H1 (cell line): ENCODE data around the gene PRR12. TPM values are rescaled to one million over a fixed set of nuclear protein-coding genes. Genes with fewer than 3 reads are reported as not detected.
A peak's percentile ranks its signal among the peaks of the same experiment; 100 is the strongest.

Source experiments
- CTCF ChIA-PET: fragments of 300-600 bp; sonication (Branson Sonifier 250); formaldehyde crosslinking; loops from one replicate; lab custom pipeline; 2021; ENCODE audit not compliant: partially characterized antibody; lab: Charles Lee
- POLR2A ChIA-PET: fragments of 300-600 bp; sonication (Branson Sonifier 250); formaldehyde crosslinking; loops from one replicate; lab custom pipeline; 2021; ENCODE audit warnings: inconsistent platforms; ENCODE audit not compliant: partially characterized antibody; lab: Charles Lee
- DNase-seq, 2 experiments: peaks; one replicate each; pipeline versions ENCODE4 v3.0.0 to v3.0.0-alpha.2; 2010 to 2022; ENCODE audit warnings: low spot score in 2 of 2, low read depth in 1 of 2, mixed read lengths in 1 of 2
- FAIRE-seq: peaks from 2 replicates; lab custom pipeline; 2011; peaks lifted over from hg19 to GRCh38; lab: Jason Lieb, UNC
- H2AFZ ChIP-seq: 2 replicates; pipeline ENCODE4 v1.8.1; 2012; ENCODE audit warnings: low read length, inconsistent platforms
- H2AK5ac ChIP-seq: 2 replicates; pipeline ENCODE4 v1.6.1; 2013; ENCODE audit warnings: low read depth, low read length
- H2BK120ac ChIP-seq: replicated peaks from 2 replicates; pipeline ENCODE3; 2013; ENCODE audit warnings: low read depth, low read length, inconsistent platforms
- H2BK12ac ChIP-seq: 2 replicates; pipeline ENCODE4 v1.6.1; 2013; ENCODE audit warnings: low read depth, low read length
- H2BK15ac ChIP-seq: 2 replicates; pipeline ENCODE4 v1.6.1; 2013; ENCODE audit warnings: low read length
- H2BK20ac ChIP-seq: 2 replicates; pipeline ENCODE4 v1.6.1; 2013; ENCODE audit warnings: low read length
- H2BK5ac ChIP-seq: 2 replicates; pipeline ENCODE4 v1.6.1; 2013; ENCODE audit warnings: low read depth, low read length
- H3K14ac ChIP-seq: 2 replicates; pipeline ENCODE4 v1.6.1; 2013; ENCODE audit warnings: inconsistent platforms; ENCODE audit not compliant: insufficient read length
- H3K18ac ChIP-seq: 2 replicates; pipeline ENCODE4 v1.6.1; 2013; ENCODE audit warnings: low read length; ENCODE audit errors: extremely low read depth
- H3K23ac ChIP-seq: 2 replicates; pipeline ENCODE4 v1.6.1; 2013; ENCODE audit warnings: inconsistent platforms; ENCODE audit not compliant: insufficient read length
- H3K23me2 ChIP-seq: 2 replicates; pipeline ENCODE4 v1.6.1; 2013; ENCODE audit warnings: low read depth, low read length
- H3K27ac ChIP-seq: 2 replicates; pipeline ENCODE4 v1.6.1; 2011; ENCODE audit warnings: low read depth, low read length, inconsistent platforms
- H3K27me3 ChIP-seq, 4 experiments: replicated peaks in 1 of 4; 1 replicate in 1 of 4; 2 replicates in 3 of 4; pipeline versions ENCODE4 v1.6.1 to v1.8.1; 2011 to 2013; ENCODE audit warnings: low read length in 3 of 4, mild to moderate bottlenecking in 3 of 4, inconsistent platforms in 2 of 4, mixed read lengths in 2 of 4, moderate library complexity in 1 of 4; ENCODE audit not compliant: control insufficient read depth in 3 of 4, insufficient read depth in 3 of 4; ENCODE audit errors: extremely low read depth in 1 of 4
- H3K36me3 ChIP-seq, 4 experiments: 2 replicates each; pipeline versions ENCODE4 v1.6.1 to v1.8.1; 2011 to 2013; ENCODE audit warnings: mild to moderate bottlenecking in 4 of 4, low read length in 3 of 4, moderate library complexity in 2 of 4, control low read depth in 1 of 4, inconsistent platforms in 1 of 4; ENCODE audit not compliant: insufficient read depth in 4 of 4, control insufficient read depth in 2 of 4
- H3K4ac ChIP-seq: replicated peaks from 2 replicates; pipeline ENCODE3; 2013; ENCODE audit warnings: low read length, low read depth, mixed read lengths, inconsistent platforms; ENCODE audit not compliant: insufficient read length
- H3K4me1 ChIP-seq, 4 experiments: replicated peaks in 1 of 4; 1 replicate in 1 of 4; 2 replicates in 3 of 4; pipeline versions ENCODE4 v1.6.1 to v1.8.1; 2011 to 2013; ENCODE audit warnings: low read length in 3 of 4, inconsistent platforms in 2 of 4, mixed read lengths in 1 of 4; ENCODE audit not compliant: insufficient read depth in 4 of 4, control insufficient read depth in 3 of 4
- H3K4me2 ChIP-seq, 2 experiments: 2 replicates each; pipeline versions ENCODE4 v1.6.1 to v1.8.1; 2011 to 2013; ENCODE audit warnings: low read depth in 2 of 2, low read length in 2 of 2, control low read depth in 1 of 2, inconsistent platforms in 1 of 2, mild to moderate bottlenecking in 1 of 2; ENCODE audit not compliant: insufficient read depth in 1 of 2
- H3K4me3 ChIP-seq, 4 experiments: fragments of 200-600, 300-600 bp in 1 of 4; sonication (generic), shearing (Covaris generic), sonication (Bioruptor Twin) in 1 of 4; 2 replicates each; pipeline versions ENCODE4 v1.5.1 to v1.8.1; 2011 to 2016; ENCODE audit warnings: low read length in 4 of 4, low read depth in 3 of 4, control low read depth in 2 of 4, inconsistent platforms in 2 of 4, mild to moderate bottlenecking in 2 of 4, mixed read lengths in 1 of 4, moderate library complexity in 1 of 4; ENCODE audit not compliant: insufficient read depth in 2 of 4; ENCODE audit errors: extremely low read depth in 1 of 4
- H3K56ac ChIP-seq: replicated peaks from 2 replicates; pipeline ENCODE3; 2013; ENCODE audit warnings: low read depth, mild to moderate bottlenecking, mixed read lengths, low read length, inconsistent platforms; ENCODE audit not compliant: insufficient read length
- H3K79me1 ChIP-seq: 2 replicates; pipeline ENCODE4 v1.6.1; 2013; ENCODE audit warnings: low read depth, low read length, control low read depth
- H3K79me2 ChIP-seq, 2 experiments: 2 replicates each; pipeline versions ENCODE4 v1.6.1 to v1.8.1; 2012 to 2013; ENCODE audit warnings: low read length in 2 of 2, mild to moderate bottlenecking in 2 of 2, inconsistent platforms in 1 of 2; ENCODE audit not compliant: insufficient read depth in 2 of 2, control insufficient read depth in 1 of 2
- H3K9ac ChIP-seq, 4 experiments: replicated peaks in 1 of 4; 1 replicate in 1 of 4; 2 replicates in 3 of 4; pipeline versions ENCODE4 v1.6.1 to v1.8.1; 2011 to 2013; ENCODE audit warnings: low read depth in 3 of 4, low read length in 3 of 4, control low read depth in 2 of 4, mild to moderate bottlenecking in 2 of 4, moderate library complexity in 2 of 4, inconsistent platforms in 1 of 4; ENCODE audit errors: extremely low read depth in 1 of 4
- H3K9me3 ChIP-seq, 2 experiments: 2 replicates each; pipeline versions ENCODE4 v1.6.1 to v1.8.1; 2012 to 2013; ENCODE audit warnings: mild to moderate bottlenecking in 2 of 2, moderate library complexity in 2 of 2, control low read depth in 1 of 2, inconsistent platforms in 1 of 2, low read depth in 1 of 2, low read length in 1 of 2, mixed read lengths in 1 of 2; ENCODE audit not compliant: insufficient read depth in 2 of 2
- H4K20me1 ChIP-seq, 2 experiments: replicated peaks in 1 of 2; 2 replicates each; pipeline versions ENCODE3 to v1.8.1; 2011 to 2013; ENCODE audit warnings: inconsistent platforms in 2 of 2, low read length in 2 of 2, mild to moderate bottlenecking in 1 of 2; ENCODE audit not compliant: insufficient read depth in 2 of 2, control insufficient read depth in 1 of 2
- H4K5ac ChIP-seq: 2 replicates; pipeline ENCODE4 v1.6.1; 2013; ENCODE audit warnings: low read length, low read depth, mixed read lengths, inconsistent platforms; ENCODE audit not compliant: insufficient read length
- H4K8ac ChIP-seq: 2 replicates; pipeline ENCODE4 v1.8.0; 2013; ENCODE audit warnings: mild to moderate bottlenecking, moderate library complexity, low read length, inconsistent platforms; ENCODE audit not compliant: insufficient read depth; ENCODE audit errors: extremely low read depth
- H4K91ac ChIP-seq: replicated peaks from 2 replicates; pipeline ENCODE3; 2013; ENCODE audit warnings: low read length, mixed read lengths, inconsistent platforms; ENCODE audit not compliant: insufficient read length
- CHD2 ChIP-seq: IDR thresholded peaks from 2 replicates; pipeline ENCODE4 v1.6.1; 2012; ENCODE audit warnings: low read length, improper control_type of control experiment
- SUZ12 ChIP-seq: fragments of 200-600 bp; sonication (generic); IDR thresholded peaks from 2 replicates; pipeline ENCODE4 v1.6.1; 2012; ENCODE audit warnings: mild to moderate bottlenecking, inconsistent platforms, low read length, moderate library complexity, mixed read lengths
- TAF7 ChIP-seq: optimal IDR thresholded peaks from 2 replicates; pipeline ENCODE3; 2011; ENCODE audit warnings: low read depth, mild to moderate bottlenecking, inconsistent platforms, low read length, moderate library complexity, borderline replicate concordance
- WGBS, 2 experiments: shearing (Covaris generic) in 1 of 2; methylation state at CpG; one replicate each; pipeline versions ENCODE4 v1.1.6 to v1.1.7; 2013 to 2015; ENCODE audit warnings: low lambda C conversion rate in 2 of 2, mixed read lengths in 2 of 2, inconsistent platforms in 1 of 2, low coverage in 1 of 2, missing lambda C conversion rate in 1 of 2; ENCODE audit not compliant: insufficient replicate concordance in 2 of 2, insufficient coverage in 1 of 2, insufficient read length in 1 of 2; ENCODE audit errors: extremely low coverage in 1 of 2, missing lambda C conversion rate in 1 of 2; 5-methylcytosine and 5-hydroxymethylcytosine counted together
- polyA plus RNA-seq, 7 experiments: library from polyadenylated mRNA; depleted of rRNA in 3 of 7; stranded (reverse) in 5 of 7; unstranded in 2 of 7; fragments of >200 nt in 5 of 7; fragments of 200-250 nt in 2 of 7; gene quantifications; 1 replicate in 5 of 7; 2 replicates in 1 of 7; 4 replicates in 1 of 7; pipeline versions ENCODE4 v1.2.1 to v1.2.3, GENCODE V29; 2011 to 2013; ENCODE audit warnings: missing spikeins in 2 of 7, mixed read lengths in 2 of 7
- total RNA-seq: library from RNA; stranded (reverse); fragmentation: NEBNext Ultra II Directional; extraction: Animal tissue kit (Norgen Biotek cat#: 25700); gene quantifications from 2 replicates; pipeline ENCODE4 v1.2.1, GENCODE V29; 2021
- TF ChIP-seq, protein P1 (sequence below): IDR thresholded peaks from 2 replicates; pipeline ENCODE4 v1.6.1; 2012; ENCODE audit warnings: inconsistent platforms

PRR12 gene
- total and polyA plus RNA-seq, 2 of the 8 experiments (the other 6 are each of a cell fraction or from before 2014, with no cell fraction given) = 2.5 to 59.4 TPM

- Histone ChIP-seq H3K56ac (no peak overlapping the region), H4K91ac (no peak overlapping the region), H2BK120ac (no peak overlapping the region), H3K79me2 (peaks cover 1 to 2% of the 10 kb centered on the region in 2 experiments; a peak in 3 of 4 replicates), H4K20me1 (no peaks in the 10 kb centered on the region), H3K14ac (no peak overlapping the region), H2AK5ac (no peak overlapping the region), H3K4me1 (peaks cover 3 to 23% (median 9%) of the 10 kb centered on the region in 4 experiments), H3K27ac (peak overlapping the region; percentile 60; the same call in 1 of the 2 replicates), H3K4ac (no peak overlapping the region), H3K23ac (no peak overlapping the region), H4K8ac (peak overlapping the region; percentile 9; the same call in 1 of the 2 replicates), H3K36me3 (no peaks in the 10 kb centered on the region), H3K9me3 (no peaks in the 10 kb centered on the region), H2AFZ (no peak overlapping the region), H3K4me3 (no peak overlapping the region), H2BK5ac (no peak overlapping the region), H3K18ac (no peak overlapping the region), H3K79me1 (no peaks in the 10 kb centered on the region), H3K23me2 (peaks cover 2% of the 10 kb centered on the region; the same call in 1 of the 2 replicates), H4K5ac (no peak overlapping the region), H3K4me2 (peak overlapping the region in 1 of 2 experiments; percentile 23; a peak in 1 of 4 replicates), H2BK15ac (no peak overlapping the region), H3K27me3 (no peaks in the 10 kb centered on the region), H2BK12ac (no peak overlapping the region), H3K9ac (peak overlapping the region in 1 of 4 experiments; percentile 8; a peak in 1 of 7 replicates), H2BK20ac (no peak overlapping the region)
- DNase-seq = peak in 1 of 2 experiments; percentile 81
- no peak for FAIRE-seq
- ChIA-PET CTCF (interaction anchor here (2.6 kb wide), 1 partner anchor 15 kb away, joined by 13 read pairs; no protein-coding TSS in a partner anchor), POLR2A (interaction anchor here (0.7 to 37.8 kb wide), 8 partner anchors 9 to 97 kb away, joined by 3 to 840 read pairs (median 4); partner anchors contain the start of genes RPS11, RRAS and SCAF1)
- WGBS, 2 experiments = 76% methylated on average over 5 of the region's 8 CpGs; no CpG with 5 or more reads in 1 of the 2 experiments
- TF ChIP-seq, protein P1, sequence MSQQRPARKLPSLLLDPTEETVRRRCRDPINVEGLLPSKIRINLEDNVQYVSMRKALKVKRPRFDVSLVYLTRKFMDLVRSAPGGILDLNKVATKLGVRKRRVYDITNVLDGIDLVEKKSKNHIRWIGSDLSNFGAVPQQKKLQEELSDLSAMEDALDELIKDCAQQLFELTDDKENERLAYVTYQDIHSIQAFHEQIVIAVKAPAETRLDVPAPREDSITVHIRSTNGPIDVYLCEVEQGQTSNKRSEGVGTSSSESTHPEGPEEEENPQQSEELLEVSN = no peak
- TF ChIP-seq TAF7 (no peak), SUZ12 (no peak), CHD2 (0 out of 2 replicates have a peak, but pooled peaks have one; percentile 10)
These were observed 6.0 kb upstream of the PRR12 start for GRCh38 chr19:49585023-49585422.
